GM19099 (cell line): ENCODE results near the gene PRKAB1.

Experiments used
- POLR2A ChIP-seq: IDR thresholded peaks from 3 replicates; pipeline ENCODE4 v1.6.1; 2011; ENCODE audit warnings: low read depth; ENCODE audit not compliant: insufficient read length; ENCODE audit errors: extremely low read depth

PRKAB1 gene

GRCh38 chr12:119676573-119676972 lies 8.6 kb downstream of the PRKAB1 start:
- TF ChIP-seq POLR2A = no peak

- no peak for TF ChIP-seq POLR2A
Observed at GRCh38 chr12:119678459-119678858, 10.5 kb downstream of the PRKAB1 start.

- no peak for TF ChIP-seq POLR2A
Observed at GRCh38 chr12:119679081-119679480, 11.1 kb downstream of the PRKAB1 start.

- TF ChIP-seq POLR2A = no peak
Observed at GRCh38 chr12:119679490-119679889, 11.6 kb downstream of the PRKAB1 start.

- TF ChIP-seq POLR2A = no peak
Observed at GRCh38 chr12:119681111-119681510, 13.2 kb downstream of the PRKAB1 start.

GRCh38 chr12:119681728-119682638 lies 14.1 kb downstream of the PRKAB1 start:
- no peak for TF ChIP-seq POLR2A

- TF ChIP-seq POLR2A = no peak
Observed at GRCh38 chr12:119682639-119683252, 14.8 kb downstream of the PRKAB1 start.

- no peak for TF ChIP-seq POLR2A
Observed at GRCh38 chr12:119683413-119683812, 15.5 kb downstream of the PRKAB1 start.

GRCh38 chr12:119683816-119684215 lies 15.9 kb downstream of the PRKAB1 start:
- TF ChIP-seq POLR2A = no peak

- TF ChIP-seq POLR2A = no peak
Observed at GRCh38 chr12:119684711-119685369, 16.9 kb downstream of the PRKAB1 start.

- TF ChIP-seq POLR2A = no peak
Observed at GRCh38 chr12:119685375-119685774, 17.4 kb downstream of the PRKAB1 start.

GRCh38 chr12:119686355-119686754 lies 18.4 kb downstream of the PRKAB1 start:
- TF ChIP-seq POLR2A = no peak

- TF ChIP-seq POLR2A = no peak
Observed at GRCh38 chr12:119686776-119687175, 18.8 kb downstream of the PRKAB1 start.

GRCh38 chr12:119687406-119687805 lies 19.5 kb downstream of the PRKAB1 start:
- no peak for TF ChIP-seq POLR2A

GRCh38 chr12:119687879-119688278 lies 19.9 kb downstream of the PRKAB1 start:
- no peak for TF ChIP-seq POLR2A

- no peak for TF ChIP-seq POLR2A
Observed at GRCh38 chr12:119689935-119690500, 22.1 kb downstream of the PRKAB1 start.

- no peak for TF ChIP-seq POLR2A
Observed at GRCh38 chr12:119691202-119691810, 23.4 kb downstream of the PRKAB1 start.
